ENCODE results near the gene PHOSPHO2.

DNA sequence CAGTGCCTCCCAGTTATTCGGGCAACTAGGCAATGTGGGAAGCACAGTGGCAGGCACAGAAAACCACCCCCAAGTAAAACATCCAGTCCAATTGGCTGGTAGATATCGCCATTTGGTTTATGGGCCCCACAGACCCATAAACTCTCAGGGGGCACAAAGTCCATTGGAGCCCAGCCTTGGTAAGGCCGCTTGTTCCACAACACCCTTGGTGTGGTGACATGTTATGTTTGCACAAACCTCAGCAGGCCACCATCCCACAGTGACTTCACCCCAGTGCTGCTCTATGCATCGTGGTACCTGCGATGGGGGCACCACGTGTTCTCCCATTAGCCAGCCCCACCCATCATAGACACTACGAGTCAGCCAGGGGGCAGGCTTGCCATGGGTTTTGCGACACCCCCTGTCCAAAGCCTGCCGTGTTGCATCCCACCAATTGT, 18.5 kb downstream of the PHOSPHO2 start:
- TF ChIP-seq, protein P1, sequence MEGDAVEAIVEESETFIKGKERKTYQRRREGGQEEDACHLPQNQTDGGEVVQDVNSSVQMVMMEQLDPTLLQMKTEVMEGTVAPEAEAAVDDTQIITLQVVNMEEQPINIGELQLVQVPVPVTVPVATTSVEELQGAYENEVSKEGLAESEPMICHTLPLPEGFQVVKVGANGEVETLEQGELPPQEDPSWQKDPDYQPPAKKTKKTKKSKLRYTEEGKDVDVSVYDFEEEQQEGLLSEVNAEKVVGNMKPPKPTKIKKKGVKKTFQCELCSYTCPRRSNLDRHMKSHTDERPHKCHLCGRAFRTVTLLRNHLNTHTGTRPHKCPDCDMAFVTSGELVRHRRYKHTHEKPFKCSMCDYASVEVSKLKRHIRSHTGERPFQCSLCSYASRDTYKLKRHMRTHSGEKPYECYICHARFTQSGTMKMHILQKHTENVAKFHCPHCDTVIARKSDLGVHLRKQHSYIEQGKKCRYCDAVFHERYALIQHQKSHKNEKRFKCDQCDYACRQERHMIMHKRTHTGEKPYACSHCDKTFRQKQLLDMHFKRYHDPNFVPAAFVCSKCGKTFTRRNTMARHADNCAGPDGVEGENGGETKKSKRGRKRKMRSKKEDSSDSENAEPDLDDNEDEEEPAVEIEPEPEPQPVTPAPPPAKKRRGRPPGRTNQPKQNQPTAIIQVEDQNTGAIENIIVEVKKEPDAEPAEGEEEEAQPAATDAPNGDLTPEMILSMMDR (IDR thresholded peaks at IDR 0.05; ENCODE audit: low read depth, low read length, missing input control), result no peak
- TF ChIP-seq JUND (IDR thresholded peaks at IDR 0.05), result no peak
